Middle frontal gyrus (tissue), 1 donor: ENCODE measurements around the gene ITGAD.

ENCODE experiments used
- DNase-seq: peaks from one replicate; pipeline ENCODE4 v3.0.0-alpha.2; 2015; ENCODE audit warnings: low spot score; ENCODE audit errors: extremely low spot score

Gene ITGAD

GRCh38 chr16:31458844-31459686, 65.9 kb downstream of the ITGAD start, which contains the start of gene ARMC5:
Gene ARMC5, plus strand, starts transcription at chr16:31459501. Its CDS starts 24 bp downstream, at chr16:31459525.
- DNase-seq, result peak; percentile 98

GRCh38 chr16:31459687-31460581, 66.8 kb downstream of the ITGAD start:
- peak; percentile 99 for DNase-seq

GRCh38 chr16:31460582-31461002, 67.5 kb downstream of the ITGAD start:
- no peak for DNase-seq

GRCh38 chr16:31461201-31461920, 68.2 kb downstream of the ITGAD start:
- no peak for DNase-seq

- no peak for DNase-seq
Measured at GRCh38 chr16:31461921-31462804, 69.0 kb downstream of the ITGAD start.

- no peak for DNase-seq
Measured at GRCh38 chr16:31464348-31464769, 71.2 kb downstream of the ITGAD start.

GRCh38 chr16:31464781-31465260, 71.7 kb downstream of the ITGAD start:
- no peak for DNase-seq

GRCh38 chr16:31465788-31466370, 72.7 kb downstream of the ITGAD start:
- DNase-seq, result no peak

GRCh38 chr16:31466381-31466841, 73.3 kb downstream of the ITGAD start:
- DNase-seq, result no peak

- DNase-seq, result no peak
Measured at GRCh38 chr16:31467151-31467773, 74.1 kb downstream of the ITGAD start.

GRCh38 chr16:31467858-31468257, 74.7 kb downstream of the ITGAD start:
- no peak for DNase-seq

GRCh38 chr16:31470615-31471014, 77.5 kb downstream of the ITGAD start:
- DNase-seq, result no peak

- DNase-seq, result no peak
Measured at GRCh38 chr16:31471241-31471874, 78.2 kb downstream of the ITGAD start.

GRCh38 chr16:31471875-31472708, 79.0 kb downstream of the ITGAD start, which contains the start of gene TGFB1I1:
Gene TGFB1I1, plus strand, starts transcription at chr16:31472152. Its CDS starts 37 bp downstream, at chr16:31472189.
- no peak for DNase-seq

GRCh38 chr16:31472709-31473203, 79.6 kb downstream of the ITGAD start:
- no peak for DNase-seq

GRCh38 chr16:31473264-31473984, 80.3 kb downstream of the ITGAD start:
- DNase-seq, result no peak

GRCh38 chr16:31474173-31474714, 81.1 kb downstream of the ITGAD start:
- DNase-seq, result no peak
